DOHH2 (cell line): ENCODE results near the gene PELI3.

Experiments used
- H3F3A ChIP-seq: fragments of 200-600 bp; sonication (generic), shearing (Covaris generic); 2 replicates; pipeline ENCODE4 v1.6.0; 2016; ENCODE audit warnings: antibody characterized with exemption, mild to moderate bottlenecking; ENCODE audit not compliant: control insufficient read depth, insufficient read depth
- H3K27ac ChIP-seq: fragments of 200-600 bp; sonication (generic); 2 replicates; pipeline ENCODE4 v1.5.1; 2014; ENCODE audit warnings: low read depth, mild to moderate bottlenecking, low read length, moderate library complexity
- H3K27me3 ChIP-seq: fragments of 200-600 bp; sonication (generic); 2 replicates; pipeline ENCODE4 v1.6.1; 2014; ENCODE audit warnings: mild to moderate bottlenecking, low read length, mixed read lengths; ENCODE audit not compliant: control insufficient read depth
- H3K36me3 ChIP-seq: fragments of 200-600 bp; sonication (generic); 2 replicates; pipeline ENCODE4 v1.6.1; 2014; ENCODE audit warnings: mild to moderate bottlenecking, low read length, moderate library complexity, mixed read lengths; ENCODE audit not compliant: control insufficient read depth
- H3K4me1 ChIP-seq: fragments of 200-600 bp; sonication (generic); 2 replicates; pipeline ENCODE4 v1.6.1; 2014; ENCODE audit warnings: mild to moderate bottlenecking, low read length, mixed read lengths; ENCODE audit not compliant: control insufficient read depth
- H3K4me2 ChIP-seq: fragments of 200-600 bp; sonication (generic); 2 replicates; pipeline ENCODE4 v1.6.0; 2014; ENCODE audit warnings: mild to moderate bottlenecking, low read length, moderate library complexity
- H3K4me3 ChIP-seq: fragments of 200-600 bp; sonication (generic); 2 replicates; pipeline ENCODE4 v1.5.1; 2014; ENCODE audit warnings: mild to moderate bottlenecking, low read length, mixed read lengths
- H3K79me2 ChIP-seq: fragments of 200-600 bp; sonication (generic); 2 replicates; pipeline ENCODE4 v1.6.1; 2014; ENCODE audit warnings: mild to moderate bottlenecking, low read length, mixed read lengths; ENCODE audit not compliant: control insufficient read depth
- H3K9me2 ChIP-seq: fragments of 200-600 bp; sonication (generic); replicated peaks from 2 replicates; pipeline ENCODE4 v1.6.1; 2014; ENCODE audit warnings: mild to moderate bottlenecking, low read length, mixed read lengths; ENCODE audit not compliant: control insufficient read depth
- H3K9me3 ChIP-seq: fragments of 200-600 bp; sonication (generic); 2 replicates; pipeline ENCODE4 v1.6.1; 2014; ENCODE audit warnings: antibody characterized with exemption, low read length, mixed read lengths; ENCODE audit not compliant: control insufficient read depth, insufficient read depth
- H4K20me1 ChIP-seq: fragments of 200-600 bp; sonication (generic); 2 replicates; pipeline ENCODE4 v1.6.0; 2014; ENCODE audit warnings: low read depth, mild to moderate bottlenecking, antibody characterized with exemption, low read length, moderate library complexity; ENCODE audit not compliant: control insufficient read depth, insufficient read depth
- EZH2phosphoT487 ChIP-seq: fragments of 200-600 bp; sonication (generic); IDR thresholded peaks from 2 replicates; pipeline ENCODE4 v1.6.1; 2017; ENCODE audit warnings: borderline replicate concordance, mild to moderate bottlenecking, antibody characterized with exemption, low read length, moderate library complexity, mixed read lengths
- TF ChIP-seq, protein P1 (sequence below): fragments of 200-600 bp; sonication (generic); IDR thresholded peaks from one replicate; pipeline ENCODE4 v1.5.1; 2014; ENCODE audit warnings: antibody characterized with exemption, mild to moderate bottlenecking, low read depth, low read length; ENCODE audit not compliant: poor library complexity, severe bottlenecking

The PELI3 gene

DNA sequence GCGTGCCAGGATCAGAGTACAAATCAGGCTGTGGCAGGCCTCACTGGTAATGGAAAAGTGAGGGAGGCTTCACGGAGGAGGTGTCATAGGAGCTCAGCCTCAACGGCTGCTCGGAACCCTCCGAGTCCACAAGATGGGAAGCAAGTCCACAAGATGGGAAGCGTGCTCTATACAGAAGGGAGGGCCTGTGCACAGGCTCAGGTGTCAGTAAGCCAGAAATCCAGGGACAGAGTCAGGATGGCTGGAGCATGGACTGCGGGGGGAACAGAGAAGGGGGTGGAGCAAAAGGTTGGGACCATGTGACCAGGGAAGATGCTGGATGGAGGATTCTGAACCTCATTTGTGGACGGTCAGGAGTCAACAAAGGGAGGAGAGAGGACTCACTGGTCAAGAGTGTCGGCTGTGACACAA lies 10.1 kb downstream of the PELI3 start:
- peaks cover 24% of the 10 kb centered on the region for H3K79me2 ChIP-seq
- H3K4me1 ChIP-seq: peaks cover 14% of the 10 kb centered on the region
- H3K9me2 ChIP-seq: no peaks in the 10 kb centered on the region
- H3K4me2 ChIP-seq: no peak overlapping the region
- peaks cover 6% of the 10 kb centered on the region; the same call in 1 of the 2 replicates for H4K20me1 ChIP-seq
- no peaks in the 10 kb centered on the region for H3K9me3 ChIP-seq
- no peaks in the 10 kb centered on the region for H3K27me3 ChIP-seq
- no peak overlapping the region for H3K4me3 ChIP-seq
- peaks cover 6% of the 10 kb centered on the region; the same call in 1 of the 2 replicates for H3K36me3 ChIP-seq
- TF ChIP-seq, protein P1, sequence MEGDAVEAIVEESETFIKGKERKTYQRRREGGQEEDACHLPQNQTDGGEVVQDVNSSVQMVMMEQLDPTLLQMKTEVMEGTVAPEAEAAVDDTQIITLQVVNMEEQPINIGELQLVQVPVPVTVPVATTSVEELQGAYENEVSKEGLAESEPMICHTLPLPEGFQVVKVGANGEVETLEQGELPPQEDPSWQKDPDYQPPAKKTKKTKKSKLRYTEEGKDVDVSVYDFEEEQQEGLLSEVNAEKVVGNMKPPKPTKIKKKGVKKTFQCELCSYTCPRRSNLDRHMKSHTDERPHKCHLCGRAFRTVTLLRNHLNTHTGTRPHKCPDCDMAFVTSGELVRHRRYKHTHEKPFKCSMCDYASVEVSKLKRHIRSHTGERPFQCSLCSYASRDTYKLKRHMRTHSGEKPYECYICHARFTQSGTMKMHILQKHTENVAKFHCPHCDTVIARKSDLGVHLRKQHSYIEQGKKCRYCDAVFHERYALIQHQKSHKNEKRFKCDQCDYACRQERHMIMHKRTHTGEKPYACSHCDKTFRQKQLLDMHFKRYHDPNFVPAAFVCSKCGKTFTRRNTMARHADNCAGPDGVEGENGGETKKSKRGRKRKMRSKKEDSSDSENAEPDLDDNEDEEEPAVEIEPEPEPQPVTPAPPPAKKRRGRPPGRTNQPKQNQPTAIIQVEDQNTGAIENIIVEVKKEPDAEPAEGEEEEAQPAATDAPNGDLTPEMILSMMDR: no peak
- no peak overlapping the region for H3K27ac ChIP-seq
- no peaks in the 10 kb centered on the region for H3F3A ChIP-seq

DNA sequence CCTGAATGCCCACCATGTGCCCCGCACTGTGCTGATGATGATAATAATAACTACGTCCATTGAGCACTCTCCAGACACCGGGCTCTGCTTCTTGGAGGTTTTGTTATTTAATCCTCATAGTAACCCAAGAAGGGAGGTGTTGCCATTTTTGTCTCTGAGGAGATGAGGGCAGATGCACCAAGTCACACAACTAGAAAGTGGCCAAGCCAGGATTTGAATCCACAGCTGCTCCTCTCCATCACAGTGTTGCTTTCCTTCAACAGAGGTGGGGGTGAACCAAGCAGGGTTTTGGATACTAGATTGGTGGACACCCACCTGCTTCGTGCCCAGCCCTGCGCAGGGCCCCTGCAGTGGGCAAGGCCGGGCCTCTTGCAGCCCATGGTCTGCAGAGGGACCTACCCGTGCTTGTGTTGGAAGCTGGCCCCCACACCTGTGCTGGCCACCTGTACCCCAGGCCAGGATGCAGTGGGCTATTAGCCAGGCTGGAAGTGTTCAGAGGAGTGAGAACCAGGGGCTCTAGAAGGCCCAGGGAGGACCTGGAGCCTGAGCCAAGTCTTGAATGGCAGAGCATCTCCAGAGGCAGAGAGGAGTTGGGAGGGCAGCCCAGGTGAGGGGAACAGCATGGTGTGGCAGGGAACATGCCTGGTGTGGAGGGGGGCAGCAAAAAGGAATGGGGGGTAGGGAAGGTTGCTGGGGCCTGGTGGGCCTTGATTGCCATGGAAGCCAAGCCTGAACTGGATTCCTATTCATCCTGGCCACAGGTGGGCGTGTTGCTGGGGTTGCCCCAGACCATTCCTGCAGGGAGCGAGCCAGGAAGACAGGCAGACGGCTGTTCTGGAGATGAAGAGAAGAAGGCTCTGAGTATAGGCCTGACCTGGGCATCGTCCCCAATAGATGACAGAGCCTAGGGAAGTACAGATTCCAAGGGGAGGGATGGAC lies 10.8 kb downstream of the PELI3 start:
- Histone ChIP-seq H3K4me1 (peaks cover 14% of the 10 kb centered on the region), H3K27me3 (no peaks in the 10 kb centered on the region)
- TF ChIP-seq EZH2phosphoT487: no peak
- TF ChIP-seq, protein P1: no peak

DNA sequence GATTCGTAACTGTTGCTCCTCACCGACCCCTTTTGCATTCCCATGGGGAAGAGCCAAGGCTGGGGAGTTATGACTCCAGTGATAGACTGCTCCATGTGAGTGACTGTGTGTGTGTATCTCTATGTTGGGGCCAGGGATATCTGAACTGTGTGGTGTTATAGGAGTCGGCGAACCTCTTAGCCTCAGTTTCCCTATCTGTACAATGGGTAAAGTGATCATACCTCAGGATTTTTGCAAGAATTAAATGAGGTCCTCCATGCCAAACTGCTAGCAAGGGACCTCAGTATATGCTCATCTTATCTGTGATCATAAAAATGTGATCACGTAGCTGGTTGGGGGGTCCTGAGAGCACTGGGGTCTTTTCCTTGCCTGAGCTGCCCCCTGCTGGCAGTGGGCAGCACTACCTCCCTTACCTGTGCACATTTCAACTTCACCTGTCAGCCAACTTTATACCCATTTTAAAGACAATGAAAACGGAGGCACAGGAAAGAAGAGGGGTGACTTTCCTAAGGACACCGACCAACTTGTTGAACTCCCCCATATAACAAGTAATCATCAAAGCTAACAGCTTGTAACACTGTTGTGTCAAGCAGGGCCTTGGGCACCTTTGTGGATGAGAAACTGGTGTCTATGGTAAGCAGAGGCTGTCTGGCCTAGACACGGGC lies 12.2 kb downstream of the PELI3 start:
- Histone ChIP-seq H3K9me2 (no peaks in the 10 kb centered on the region), H3K9me3 (no peaks in the 10 kb centered on the region), H3K27me3 (no peaks in the 10 kb centered on the region), H4K20me1 (peaks cover 6% of the 10 kb centered on the region; the same call in 1 of the 2 replicates), H3K4me1 (peaks cover 14% of the 10 kb centered on the region), H3K27ac (no peak overlapping the region), H3F3A (no peaks in the 10 kb centered on the region), H3K4me3 (peak overlapping the region; percentile 82), H3K79me2 (peaks cover 24% of the 10 kb centered on the region), H3K36me3 (peaks cover 7% of the 10 kb centered on the region; the same call in 1 of the 2 replicates), H3K4me2 (peak overlapping the region; percentile 80)
- TF ChIP-seq, protein P1: peak; percentile 99
- no peak for TF ChIP-seq EZH2phosphoT487

More for the DNA sequence above, 10.8 kb downstream of the PELI3 start:
- Histone ChIP-seq H3K36me3 (peaks cover 3% of the 10 kb centered on the region; the same call in 1 of the 2 replicates), H3K27ac (no peak overlapping the region), H3K4me3 (no peak overlapping the region), H3F3A (no peaks in the 10 kb centered on the region), H3K4me2 (no peak overlapping the region), H4K20me1 (peaks cover 6% of the 10 kb centered on the region; the same call in 1 of the 2 replicates), H3K9me2 (no peaks in the 10 kb centered on the region), H3K79me2 (peaks cover 24% of the 10 kb centered on the region), H3K9me3 (no peaks in the 10 kb centered on the region)
